ENCODE results near the gene ANKRD50.

- TF ChIP-seq POLR2A (IDR thresholded peaks at IDR 0.05) = no peak
- no peak for TF ChIP-seq CTCF (IDR thresholded peaks at IDR 0.05)
These were observed 36.9 kb upstream of the ANKRD50 start for GRCh38 chr4:124749421-124749820.

Data from esophagus squamous epithelium (tissue), 4 donors.